CD14-positive monocyte (primary cell): Measurements from ENCODE around the gene TMPRSS11A. TPM values are rescaled to one million over a fixed set of nuclear protein-coding genes. Genes with fewer than 3 reads are reported as not detected.

Experiments used
- DNase-seq, 3 donors: peaks; one replicate each; pipeline ENCODE4 v3.0.0-alpha.2; 2011 to 2022
- H2AFZ ChIP-seq: 2 replicates; pipeline ENCODE4 v1.6.0; 2012; ENCODE audit warnings: mild to moderate bottlenecking, low read depth, low read length, inconsistent platforms; ENCODE audit not compliant: insufficient read depth, poor library complexity, severe bottlenecking
- H3K27ac ChIP-seq, 2 donors: 1 replicate in 1 of 2; 2 replicates in 1 of 2; pipeline ENCODE4 v1.5.1; 2012 to 2013; ENCODE audit warnings: low read length in 2 of 2, control low read depth in 1 of 2, inconsistent platforms in 1 of 2, low read depth in 1 of 2, mild to moderate bottlenecking in 1 of 2
- H3K27me3 ChIP-seq, 2 donors: one replicate each; pipeline versions ENCODE4 v1.6.0 to v1.6.1; 2011 to 2013; ENCODE audit warnings: low read length in 2 of 2; ENCODE audit not compliant: control insufficient read depth in 2 of 2, insufficient read depth in 2 of 2
- H3K36me3 ChIP-seq, 2 donors: replicated peaks in 1 of 2; 1 replicate in 1 of 2; 2 replicates in 1 of 2; pipeline versions ENCODE4 v1.5.1 to v1.6.1; 2012 to 2013; ENCODE audit warnings: low read length in 2 of 2, control low read depth in 1 of 2, inconsistent platforms in 1 of 2, mild to moderate bottlenecking in 1 of 2; ENCODE audit not compliant: insufficient read depth in 2 of 2, control insufficient read depth in 1 of 2
- H3K4me1 ChIP-seq, 2 donors: 1 replicate in 1 of 2; 2 replicates in 1 of 2; pipeline versions ENCODE4 v1.5.1 to v1.6.1; 2012 to 2013; ENCODE audit warnings: low read length in 2 of 2, control low read depth in 1 of 2, inconsistent platforms in 1 of 2, mild to moderate bottlenecking in 1 of 2, moderate library complexity in 1 of 2; ENCODE audit not compliant: insufficient read depth in 2 of 2, control insufficient read depth in 1 of 2
- H3K4me2 ChIP-seq: replicated peaks from 2 replicates; pipeline ENCODE3; 2012; ENCODE audit warnings: low read length, moderate library complexity, mild to moderate bottlenecking; ENCODE audit not compliant: poor library complexity, severe bottlenecking; ENCODE audit errors: extremely low read depth
- H3K4me3 ChIP-seq, 3 experiments: fragments of 200-600 bp in 1 of 3; sonication (generic) in 1 of 3; replicated peaks in 1 of 3; 1 replicate in 2 of 3; 2 replicates in 1 of 3; pipeline ENCODE4 v1.5.1; 2011 to 2013; ENCODE audit warnings: low read length in 3 of 3, mild to moderate bottlenecking in 3 of 3, control low read depth in 2 of 3, low read depth in 2 of 3, inconsistent platforms in 1 of 3, moderate library complexity in 1 of 3
- H3K79me2 ChIP-seq: 2 replicates; pipeline ENCODE4 v1.6.0; 2012; ENCODE audit warnings: mild to moderate bottlenecking, control low read depth, inconsistent platforms, low read length, moderate library complexity; ENCODE audit not compliant: insufficient read depth
- H3K9ac ChIP-seq: 2 replicates; pipeline ENCODE4 v1.6.0; 2017; ENCODE audit warnings: low read length, mild to moderate bottlenecking; ENCODE audit not compliant: insufficient read depth, poor library complexity, severe bottlenecking
- H3K9me3 ChIP-seq, 2 donors: replicated peaks in 1 of 2; 1 replicate in 1 of 2; 2 replicates in 1 of 2; pipeline versions ENCODE4 v1.5.1 to v1.6.1; 2012 to 2013; ENCODE audit warnings: low read length in 2 of 2, control low read depth in 1 of 2; ENCODE audit not compliant: control insufficient read depth in 1 of 2, insufficient read depth in 1 of 2
- H4K20me1 ChIP-seq: 2 replicates; pipeline ENCODE4 v1.6.0; 2012; ENCODE audit warnings: mild to moderate bottlenecking, low read length, control low read depth, moderate library complexity; ENCODE audit not compliant: insufficient read depth
- H3K27ac Mint-ChIP-seq, 7 donors: one replicate each; pipeline ENCODE4 v1.8.0; 2020; ENCODE audit warnings: mild to moderate bottlenecking in 7 of 7, mixed read lengths in 7 of 7, moderate library complexity in 6 of 7, inconsistent platforms in 2 of 7
- H3K27me3 Mint-ChIP-seq, 3 donors: one replicate each; pipeline ENCODE4 v1.8.0; 2021 to 2022; ENCODE audit warnings: low read depth in 3 of 3, mild to moderate bottlenecking in 3 of 3, mixed read lengths in 3 of 3, moderate library complexity in 3 of 3, inconsistent platforms in 1 of 3
- H3K36me3 Mint-ChIP-seq, 2 donors: one replicate each; pipeline ENCODE4 v1.8.0; 2020; ENCODE audit warnings: mixed read lengths in 2 of 2, inconsistent platforms in 1 of 2, mild to moderate bottlenecking in 1 of 2
- H3K4me1 Mint-ChIP-seq: one replicate; pipeline ENCODE4 v1.8.0; 2020; ENCODE audit warnings: mild to moderate bottlenecking, mixed read lengths
- H3K4me3 Mint-ChIP-seq, 2 donors: one replicate each; pipeline ENCODE4 v1.8.0; 2020; ENCODE audit warnings: mild to moderate bottlenecking in 2 of 2, mixed read lengths in 2 of 2, moderate library complexity in 1 of 2
- H3K9me3 Mint-ChIP-seq, 7 donors: one replicate each; pipeline ENCODE4 v1.8.0; 2020 to 2022; ENCODE audit warnings: mixed read lengths in 7 of 7, mild to moderate bottlenecking in 6 of 7, moderate library complexity in 6 of 7, inconsistent platforms in 2 of 7
- CTCF ChIP-seq: fragments of 200-600 bp; IDR thresholded peaks from one replicate; pipeline ENCODE4 v1.8.0; 2022; ENCODE audit warnings: antibody characterized with exemption, mild to moderate bottlenecking
- WGBS: methylation state at CpG from one replicate; pipeline ENCODE4 v1.1.5; 2013; ENCODE audit warnings: missing lambda C conversion rate; ENCODE audit not compliant: insufficient coverage; 5-methylcytosine and 5-hydroxymethylcytosine counted together
- intact Hi-C, 2 donors: fragments of 100-400 bp; cut with micrococcal nuclease; formaldehyde crosslinking; loops; one replicate each; pipeline versions ENCODE4 v1.15.0 to v1.15.1; 2023
- polyA plus RNA-seq, 3 donors: library from polyadenylated mRNA; depleted of rRNA in 1 of 3; unstranded in 2 of 3; stranded (reverse) in 1 of 3; fragments of 300-500 nt in 2 of 3; fragments of >200 nt in 1 of 3; fragmentation: Illumina TruSeq in 2 of 3; gene quantifications; 1 replicate in 2 of 3; 2 replicates in 1 of 3; pipeline ENCODE4 v1.2.3, GENCODE V29; 2012 to 2021

The TMPRSS11A gene
- polyA plus RNA-seq, 3 donors, result not detected

GRCh38 chr4:67880866-67881610 is 82.3 kb downstream of the TMPRSS11A start:
- H3K9ac ChIP-seq, result no peak overlapping the region
- Mint-ChIP-seq H3K27ac (no peak overlapping the region), H3K36me3 (no peaks in the 10 kb centered on the region), H3K27me3 (no peaks in the 10 kb centered on the region), H3K4me3 (no peak overlapping the region), H3K4me1 (peaks cover 30% of the 10 kb centered on the region), H3K9me3 (peaks cover 0 to 3% (median 0%) of the 10 kb centered on the region in 7 donors)
- no peaks in the 10 kb centered on the region for H3K79me2 ChIP-seq
- no peak for TF ChIP-seq CTCF
- H3K27me3 ChIP-seq, result no peaks in the 10 kb centered on the region
- H4K20me1 ChIP-seq, result no peaks in the 10 kb centered on the region
- no peak overlapping the region for H3K27ac ChIP-seq
- H3K4me3 ChIP-seq, result no peak overlapping the region
- 100% methylated on average over 1 of the region's 1 CpG for WGBS
- H3K4me1 ChIP-seq, result peaks cover 20 to 42% of the 10 kb centered on the region in 2 donors
- H3K9me3 ChIP-seq, result no peaks in the 10 kb centered on the region
- no peak overlapping the region for H3K4me2 ChIP-seq
- no peaks in the 10 kb centered on the region for H3K36me3 ChIP-seq
- H2AFZ ChIP-seq, result peak overlapping the region; percentile 11
- intact Hi-C loops, result no loop called here
- DNase-seq, result no peak

- Mint-ChIP-seq H3K4me1 (peaks cover 23% of the 10 kb centered on the region), H3K36me3 (no peaks in the 10 kb centered on the region), H3K9me3 (peaks cover 0 to 3% (median 0%) of the 10 kb centered on the region in 7 donors), H3K27me3 (no peaks in the 10 kb centered on the region), H3K4me3 (peak overlapping the region in 1 of 2 donors; percentile 12), H3K27ac (peak overlapping the region in 5 of 7 donors; percentile 7 to 43 (median 13))
- Histone ChIP-seq H3K27me3 (no peaks in the 10 kb centered on the region), H3K27ac (no peak overlapping the region), H2AFZ (peak overlapping the region; percentile 62), H4K20me1 (no peaks in the 10 kb centered on the region), H3K4me3 (no peak overlapping the region), H3K4me1 (peaks cover 11 to 28% of the 10 kb centered on the region in 2 donors), H3K9ac (no peak overlapping the region), H3K36me3 (no peaks in the 10 kb centered on the region), H3K4me2 (no peak overlapping the region), H3K9me3 (no peaks in the 10 kb centered on the region), H3K79me2 (no peaks in the 10 kb centered on the region)
- 0% methylated on average over 1 of the region's 3 CpGs for WGBS
- peak in 1 of 3 donors; percentile 13 for DNase-seq
- TF ChIP-seq CTCF, result no peak
- intact Hi-C loops, result loop anchor here in 1 of 2 donors (10.0 kb wide), 1 partner anchor 295 kb away; no protein-coding TSS in a partner anchor
Measured at GRCh38 chr4:67879486-67879885, 83.8 kb downstream of the TMPRSS11A start.
